HUDEP-2 (cell line): ENCODE measurements around the gene MVB12B.
"Not testable (repeated sequence)": the region's sequence is repeated elsewhere in the genome, so short reads cannot be mapped to it uniquely, and the experiment has no call there.

ENCODE experiments used
- DNase-seq, 76 experiments: peaks; one replicate each; lab custom pipeline; 2025; ENCODE audit not compliant: unreplicated experiment in 76 of 76; lab: John Stamatoyannopoulos, UW

MVB12B gene

GRCh38 chr9:126326228-126327005 lies at the start of gene MVB12B:
TSS of gene MVB12B (plus strand) at chr9:126326829. CDS start at chr9:126326930, 101 bp downstream.
- DNase-seq, result peak in 2 of 76 experiments; percentile 16 to 30

GRCh38 chr9:126283799-126284465 lies 42.7 kb upstream of the MVB12B start:
- DNase-seq, result no peak

GRCh38 chr9:126285652-126286051 lies 41.0 kb upstream of the MVB12B start:
- DNase-seq, result not testable (repeated sequence)

- DNase-seq, result no peak
Observed at GRCh38 chr9:126287166-126287866, 39.3 kb upstream of the MVB12B start.

GRCh38 chr9:126290871-126291270 lies 35.8 kb upstream of the MVB12B start:
- DNase-seq, result no peak

GRCh38 chr9:126291925-126292324 lies 34.7 kb upstream of the MVB12B start:
- no peak for DNase-seq

GRCh38 chr9:126292736-126293521 lies 33.7 kb upstream of the MVB12B start:
- no peak for DNase-seq

GRCh38 chr9:126293522-126293889 lies 33.1 kb upstream of the MVB12B start:
- no peak for DNase-seq

GRCh38 chr9:126294331-126295081 lies 32.1 kb upstream of the MVB12B start:
- no peak for DNase-seq

- no peak for DNase-seq
Observed at GRCh38 chr9:126295082-126295477, 31.5 kb upstream of the MVB12B start.

- no peak for DNase-seq
Observed at GRCh38 chr9:126295516-126295915, 31.1 kb upstream of the MVB12B start.

GRCh38 chr9:126295936-126296600 lies 30.6 kb upstream of the MVB12B start:
- no peak for DNase-seq

GRCh38 chr9:126296687-126297086 lies 29.9 kb upstream of the MVB12B start:
- DNase-seq, result no peak

- no peak for DNase-seq
Observed at GRCh38 chr9:126297661-126298060, 29.0 kb upstream of the MVB12B start.

GRCh38 chr9:126298063-126298801 lies 28.4 kb upstream of the MVB12B start:
- no peak for DNase-seq

- DNase-seq, result peak in 2 of 76 experiments; percentile 1 to 2
Observed at GRCh38 chr9:126299706-126300276, 26.8 kb upstream of the MVB12B start.

GRCh38 chr9:126301196-126301595 lies 25.4 kb upstream of the MVB12B start:
- no peak for DNase-seq

- DNase-seq, result peak in 42 of 76 experiments; percentile 1 to 58 (median 23)
Observed at GRCh38 chr9:126301985-126302603, 24.5 kb upstream of the MVB12B start.
